ENCODE results near the gene STYX.

STYX gene

GRCh38 chr14:52729925-52730708 lies at the start of gene STYX:
TSS of gene STYX (plus strand) at chr14:52730166. CDS start at chr14:52730475, 309 bp downstream.
- DNase-seq, result peak; percentile 97 to 98

GRCh38 chr14:52683985-52684520 lies 45.9 kb upstream of the STYX start:
- no peak for DNase-seq

- DNase-seq, result no peak
Measured at GRCh38 chr14:52686176-52686575, 43.8 kb upstream of the STYX start.

- DNase-seq, result peak in 1 of 2 experiments; percentile 67
Measured at GRCh38 chr14:52690983-52691760, 38.8 kb upstream of the STYX start.

- no peak for DNase-seq
Measured at GRCh38 chr14:52692248-52692962, 37.6 kb upstream of the STYX start.

GRCh38 chr14:52693036-52693435 lies 36.9 kb upstream of the STYX start:
- DNase-seq, result no peak

- no peak for DNase-seq
Measured at GRCh38 chr14:52693532-52693931, 36.4 kb upstream of the STYX start.

GRCh38 chr14:52694761-52695480 lies 35.0 kb upstream of the STYX start:
- DNase-seq, result peak in 1 of 2 experiments; percentile 41

GRCh38 chr14:52695481-52696091 lies 34.4 kb upstream of the STYX start, which contains the start of gene ERO1A:
TSS of gene ERO1A (minus strand) at chr14:52695558. CDS start at chr14:52695481, 77 bp downstream.
- peak; percentile 71 to 82 for DNase-seq

GRCh38 chr14:52700701-52701172 lies 29.2 kb upstream of the STYX start:
- peak in 1 of 2 experiments; percentile 20 for DNase-seq

- no peak for DNase-seq
Measured at GRCh38 chr14:52701223-52701622, 28.7 kb upstream of the STYX start.

GRCh38 chr14:52703225-52703624 lies 26.7 kb upstream of the STYX start:
- DNase-seq, result no peak

- no peak for DNase-seq
Measured at GRCh38 chr14:52703664-52704063, 26.3 kb upstream of the STYX start.

GRCh38 chr14:52706286-52706685 lies 23.7 kb upstream of the STYX start:
- no peak for DNase-seq

GRCh38 chr14:52706724-52707706 lies 23.0 kb upstream of the STYX start, which contains the start of gene PSMC6:
TSS of gene PSMC6 (plus strand) at chr14:52707200. CDS start at chr14:52707220, 20 bp downstream.
- DNase-seq, result peak; percentile 91 to 92

GRCh38 chr14:52711666-52712065 lies 18.3 kb upstream of the STYX start:
- no peak for DNase-seq

- DNase-seq, result no peak
Measured at GRCh38 chr14:52716155-52716554, 13.8 kb upstream of the STYX start.

- DNase-seq, result no peak
Measured at GRCh38 chr14:52723514-52724359, 6.2 kb upstream of the STYX start.

GRCh38 chr14:52724360-52724644 lies 5.7 kb upstream of the STYX start:
- no peak for DNase-seq
